ENCODE data around the gene PSTPIP2.

DNA sequence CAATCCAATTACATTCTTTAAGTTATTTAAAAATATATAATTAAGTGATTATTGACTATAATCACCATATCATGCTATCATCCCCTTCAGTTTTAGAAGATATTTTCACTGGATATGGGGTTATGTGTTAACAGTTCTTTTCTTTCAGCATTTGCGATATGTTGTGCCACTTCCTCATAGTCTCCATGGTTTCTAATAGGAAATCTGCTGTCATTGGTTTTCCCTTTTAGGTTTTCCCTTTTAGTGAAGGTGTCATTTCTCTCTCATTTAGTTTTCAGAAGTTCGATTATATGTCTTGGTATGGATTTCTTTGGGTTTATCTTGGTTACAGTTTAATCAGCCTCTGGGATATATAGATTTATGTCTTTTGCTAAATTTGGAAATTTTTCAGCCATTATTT lies 70.2 kb downstream of the PSTPIP2 start:
- TF ChIP-seq GATA3 (IDR thresholded peaks at IDR 0.05; ENCODE audit: low read depth, low read length) (no peak), GATA2 (IDR thresholded peaks at IDR 0.05; ENCODE audit: low read depth, low read length) (no peak)
